Activated T-helper 9 cell treated with anti-CD3 and anti-CD28 coated beads, Interleukin-2, amount 50 U/mL, for 16 hours (primary cell): ENCODE results near the gene FBXO15.

Source experiments
- DNase-seq: peaks from one replicate; pipeline ENCODE4 v3.0.0-alpha.2; 2020; ENCODE audit warnings: low read depth

The FBXO15 gene

DNA sequence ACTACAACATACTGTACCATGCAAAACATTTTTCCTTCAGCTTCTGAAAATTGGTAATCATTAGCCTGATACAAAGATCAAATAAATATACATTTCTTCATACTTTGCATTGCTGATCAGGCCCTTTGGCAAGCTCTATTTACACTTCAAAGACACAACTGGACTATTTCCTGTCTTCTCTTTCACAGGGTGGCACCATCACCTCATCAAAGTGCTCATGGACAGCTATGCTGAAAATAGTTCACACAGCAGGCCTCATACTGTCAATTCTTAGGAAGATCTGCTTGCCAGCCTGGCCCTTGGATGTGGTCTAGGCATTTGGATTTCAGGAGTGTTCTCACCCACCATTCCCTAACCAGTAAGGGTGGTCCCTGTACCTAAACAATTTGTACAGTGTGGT lies 33.9 kb downstream of the FBXO15 start:
- no peak for DNase-seq

DNA sequence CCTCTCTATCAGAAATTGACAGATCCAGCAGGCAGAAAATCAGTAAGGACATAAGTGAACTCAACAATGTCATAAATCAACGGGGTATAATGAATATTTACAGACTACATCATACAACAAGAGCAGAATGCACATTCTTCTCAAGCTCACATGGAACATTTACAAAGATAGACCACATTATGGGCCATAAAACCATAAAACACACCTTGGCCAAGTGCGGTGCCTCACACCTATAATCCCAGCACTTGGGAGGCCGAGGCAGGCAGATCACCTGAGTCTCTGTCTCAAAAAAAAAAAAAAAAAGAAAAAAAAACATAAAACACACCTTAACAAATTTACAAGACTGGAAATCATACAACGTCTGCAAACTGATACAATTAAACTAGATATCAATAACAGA lies 36.7 kb downstream of the FBXO15 start:
- DNase-seq, result no peak

DNA sequence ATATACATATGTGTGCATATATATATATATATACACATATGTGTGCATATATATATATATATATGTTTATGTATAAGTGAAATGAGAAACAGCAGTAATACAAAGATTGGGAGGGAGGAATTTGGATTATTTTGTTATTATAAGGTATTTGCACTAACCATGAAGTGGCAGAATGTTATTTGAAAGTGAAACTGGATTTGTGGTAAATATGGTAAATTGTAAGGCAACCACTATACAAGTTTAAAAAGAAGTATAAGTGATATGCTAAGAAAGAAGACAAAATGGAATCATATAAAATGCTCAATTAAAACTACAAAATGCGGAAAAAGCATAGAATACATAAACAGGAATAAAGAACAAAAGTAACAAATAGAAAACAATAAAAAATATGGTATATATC lies 37.5 kb downstream of the FBXO15 start:
- DNase-seq, result no peak

DNA sequence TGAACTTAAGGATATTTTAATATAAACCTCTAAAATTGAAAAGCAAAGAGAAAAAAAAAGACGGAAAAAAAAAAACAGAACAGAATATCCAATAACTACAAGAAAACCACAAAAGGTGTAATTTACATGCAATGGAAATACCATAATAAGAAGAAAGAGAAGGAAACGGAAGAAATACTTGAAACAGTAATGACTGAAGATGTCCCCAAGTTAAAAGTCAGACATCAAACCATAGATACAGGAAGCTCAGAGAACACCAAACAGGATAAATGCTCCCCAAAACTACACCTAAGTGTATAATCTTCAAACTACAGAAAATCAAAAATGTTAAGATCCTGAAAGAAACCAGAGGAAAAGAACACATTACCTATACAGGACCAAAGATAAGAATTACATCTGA lies 39.2 kb downstream of the FBXO15 start:
- DNase-seq, result no peak

DNA sequence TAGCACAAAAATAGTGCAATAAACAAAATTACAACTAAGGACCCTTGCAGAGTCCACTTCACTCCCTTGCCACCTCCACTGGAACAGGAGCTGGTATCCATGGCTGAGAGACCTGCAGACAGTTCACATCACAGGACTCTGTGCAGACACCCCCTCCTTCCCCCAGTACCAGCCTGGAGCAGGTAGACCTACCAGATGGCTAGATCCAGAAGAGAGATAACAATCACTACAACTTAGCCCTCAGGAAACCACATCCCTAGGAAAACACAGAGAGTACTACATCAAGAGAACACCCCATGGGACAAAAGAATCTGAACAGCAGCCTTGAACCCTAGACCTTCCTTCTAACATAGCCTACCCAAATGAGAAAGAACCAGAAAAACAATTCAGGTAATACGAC lies 49.8 kb downstream of the FBXO15 start:
- no peak for DNase-seq

DNA sequence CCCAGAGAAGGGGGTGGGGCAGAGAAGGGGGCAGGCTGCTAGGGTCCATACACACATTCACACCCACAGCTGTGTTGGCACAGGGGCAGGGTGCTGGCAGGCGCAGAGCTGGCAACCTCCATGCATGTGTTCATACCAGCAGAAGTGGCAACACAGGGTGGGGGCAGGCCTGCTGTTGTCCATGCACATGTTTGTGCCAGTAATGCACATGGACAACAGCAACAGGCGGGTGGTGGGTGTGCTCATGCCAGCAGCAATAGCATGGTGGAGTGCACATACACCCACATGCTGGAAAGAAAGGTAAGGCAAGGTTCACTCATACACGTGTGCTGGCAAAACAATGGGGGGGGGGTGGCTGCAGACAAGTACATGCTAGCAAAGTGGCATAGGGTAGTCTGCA lies 54.7 kb downstream of the FBXO15 start:
- no peak for DNase-seq

DNA sequence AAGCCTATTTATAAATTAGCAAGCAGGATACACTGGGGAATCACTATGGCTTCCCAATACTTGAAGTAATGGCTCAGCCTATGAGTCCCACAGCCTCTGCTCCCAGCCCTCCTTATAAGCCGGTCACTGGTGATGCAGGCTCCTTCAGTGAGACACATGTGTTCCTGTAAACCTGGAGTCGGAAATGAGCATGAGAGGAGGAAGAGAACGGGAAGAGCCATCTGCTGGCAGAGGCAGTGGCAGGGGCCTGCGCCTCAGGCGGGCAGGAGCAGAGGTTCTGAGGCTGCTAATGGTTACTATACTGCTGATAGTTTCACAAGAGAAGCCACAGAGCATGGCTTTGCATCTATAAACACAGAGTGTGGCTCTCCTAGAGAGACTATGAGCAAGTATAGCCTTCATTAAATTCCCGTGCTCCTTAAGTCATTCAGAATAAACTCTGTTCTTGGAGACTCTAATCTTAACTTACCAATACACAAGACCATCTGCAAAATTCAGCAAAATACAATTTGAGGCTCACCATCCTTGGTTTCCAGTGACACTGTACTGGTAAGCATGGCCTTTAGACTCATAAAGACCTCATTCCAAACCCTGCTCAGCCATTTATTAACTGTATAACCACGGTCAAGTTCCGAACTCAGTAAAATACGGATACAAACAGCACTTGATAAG lies 63.3 kb downstream of the FBXO15 start:
- DNase-seq, result no peak

DNA sequence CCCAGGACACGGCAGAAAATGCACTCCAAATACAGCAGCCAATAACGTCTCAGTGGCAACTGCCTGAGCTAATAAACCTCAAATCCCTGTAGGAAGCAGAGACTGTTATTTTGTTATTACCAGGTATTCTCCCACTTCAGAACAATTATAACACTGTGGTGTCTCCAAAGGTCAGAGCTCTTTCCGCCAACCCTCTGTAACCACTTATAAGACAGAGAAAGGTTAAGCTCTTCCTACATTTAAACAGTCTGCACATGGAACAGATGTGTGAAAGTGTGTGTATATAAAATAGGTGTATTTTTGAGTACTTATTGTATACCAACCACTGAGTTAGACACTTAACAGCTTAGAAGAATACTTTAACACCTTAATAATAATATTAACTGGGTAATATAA lies 64.1 kb downstream of the FBXO15 start:
- DNase-seq, result no peak

DNA sequence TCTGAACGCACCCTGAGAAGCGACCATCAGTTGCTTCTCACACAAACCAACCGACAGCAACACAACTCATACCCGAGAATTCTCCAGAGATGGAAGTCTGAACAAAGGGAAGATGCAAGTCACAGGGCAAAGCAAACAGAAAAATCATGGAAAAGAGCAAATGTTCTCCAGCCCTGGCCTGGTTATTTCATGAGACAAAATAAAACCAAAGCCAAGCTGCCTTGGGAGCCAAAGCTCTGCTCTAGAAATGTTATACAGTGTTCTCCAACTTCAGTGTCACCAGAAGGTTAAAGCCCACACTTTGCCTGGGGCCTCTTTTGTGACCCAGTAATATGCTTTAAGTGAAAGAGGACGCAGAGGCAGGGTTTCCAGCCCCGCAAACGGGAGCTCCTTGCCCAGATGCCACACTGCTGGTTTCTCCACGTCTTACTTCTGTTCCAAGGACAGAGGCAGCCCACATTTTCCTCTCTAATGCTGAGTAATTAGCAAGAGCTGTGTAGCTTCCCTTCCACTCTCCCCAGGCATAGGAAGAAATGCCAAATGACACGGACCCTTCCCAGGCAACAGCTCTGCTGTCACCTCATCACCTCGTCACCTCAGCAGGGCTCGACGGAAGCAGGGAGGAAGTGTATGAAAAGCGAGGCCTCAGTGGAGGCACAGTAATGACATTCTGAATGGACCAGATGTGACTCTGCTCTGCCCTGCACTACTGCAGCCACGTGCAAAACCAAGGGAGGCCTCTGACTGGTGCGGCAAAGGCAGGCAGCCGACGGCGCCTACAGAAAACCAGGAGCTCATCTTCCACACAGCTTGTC lies 64.7 kb downstream of the FBXO15 start:
- no peak for DNase-seq

DNA sequence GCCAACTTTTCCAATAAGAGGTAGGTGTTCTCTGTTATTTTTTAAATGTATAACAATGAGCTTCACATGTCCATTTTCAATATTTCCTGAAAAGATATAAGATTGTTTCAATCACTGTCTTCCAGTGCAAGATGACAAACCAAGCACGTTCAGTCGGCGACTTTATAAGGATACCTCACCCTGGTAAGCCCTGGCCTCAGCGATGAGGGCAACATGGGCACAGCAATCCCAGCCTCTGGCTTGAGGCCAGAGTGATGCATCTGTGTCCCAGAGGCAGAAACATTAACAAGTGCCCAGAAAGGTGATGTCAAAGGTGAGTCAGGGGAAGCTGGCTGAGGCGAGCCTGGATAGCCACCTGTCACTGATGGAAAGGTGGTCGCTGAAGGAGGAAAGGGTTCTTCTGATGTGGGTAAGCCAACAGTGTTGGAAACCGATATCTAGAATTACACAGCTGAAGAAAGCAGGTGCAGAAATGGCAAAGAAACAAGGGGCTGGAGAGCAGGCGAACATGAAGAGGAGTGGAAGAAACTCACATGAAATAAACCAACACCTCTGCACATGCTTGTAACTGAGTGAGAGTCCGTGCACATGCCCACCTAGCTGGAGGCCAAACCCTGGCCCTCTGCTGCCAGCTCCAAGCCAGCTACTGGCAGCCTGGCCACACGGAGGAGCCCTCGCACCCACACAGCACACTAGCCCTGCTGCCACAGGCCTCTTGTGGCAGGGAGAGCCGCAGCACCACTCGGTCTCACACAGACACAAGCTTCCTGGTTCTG lies 65.5 kb downstream of the FBXO15 start:
- peak; percentile 29 for DNase-seq

DNA sequence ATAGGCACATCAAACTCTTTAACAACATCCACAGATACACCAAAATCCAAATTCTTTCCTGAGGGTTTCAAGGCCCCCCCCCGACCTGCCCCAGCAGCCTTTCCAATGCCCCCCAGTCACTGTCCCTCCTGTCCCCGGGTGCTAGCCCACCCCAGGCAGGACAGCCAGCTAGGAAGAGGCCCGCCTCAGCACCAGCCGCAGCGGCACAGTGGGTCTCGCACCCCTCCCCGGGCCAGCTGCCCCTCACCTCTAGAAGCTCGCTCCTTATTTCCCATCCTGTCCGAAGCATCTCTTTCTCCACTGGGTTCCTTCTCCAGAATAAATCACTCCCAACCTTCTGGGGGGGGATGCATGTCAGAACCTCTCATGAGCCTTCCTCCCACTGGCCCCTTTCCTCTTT lies 69.4 kb downstream of the FBXO15 start:
- DNase-seq, result no peak

DNA sequence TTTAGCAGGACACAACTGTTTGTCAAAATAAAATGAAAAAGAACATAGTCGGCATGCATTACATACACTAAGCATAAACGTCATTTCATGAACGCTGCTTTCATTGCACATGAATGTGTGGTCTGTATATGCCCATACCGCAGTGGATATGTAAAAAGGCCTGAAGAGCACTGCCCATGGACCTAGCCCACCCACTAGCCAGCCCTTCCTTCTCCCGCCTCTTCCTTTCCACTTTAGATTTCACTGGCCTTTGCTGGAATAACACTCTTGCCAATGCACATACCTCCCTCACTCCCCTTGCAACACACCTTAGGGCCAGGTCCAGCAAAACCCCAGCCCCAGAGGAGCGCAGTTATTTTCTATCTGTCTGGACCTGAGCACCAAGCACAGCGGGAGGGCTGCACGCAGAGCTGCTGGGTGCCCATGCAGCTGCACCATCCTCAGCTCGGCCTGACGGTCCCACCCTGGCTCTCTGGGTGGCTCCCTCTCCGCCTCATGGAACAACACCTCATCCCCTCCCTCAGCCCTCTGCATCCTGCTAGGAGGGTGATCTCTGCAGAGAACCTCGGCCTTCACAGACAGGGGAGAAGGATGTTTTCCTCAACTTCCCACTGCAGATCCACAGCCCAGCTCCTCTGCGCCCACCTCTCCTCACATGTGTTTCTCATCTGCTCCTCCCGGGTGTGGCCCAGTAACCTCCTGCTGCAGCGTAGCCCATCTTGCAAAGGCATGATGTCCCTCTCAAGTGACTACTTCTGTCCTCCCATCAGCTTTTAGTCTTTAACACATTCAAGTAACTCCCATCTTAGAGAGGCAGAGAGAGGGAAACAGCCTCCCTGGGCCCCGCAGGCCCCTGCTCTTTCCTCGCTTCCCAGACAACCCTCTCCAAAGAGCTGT lies 72.7 kb downstream of the FBXO15 start:
- no peak for DNase-seq

DNA sequence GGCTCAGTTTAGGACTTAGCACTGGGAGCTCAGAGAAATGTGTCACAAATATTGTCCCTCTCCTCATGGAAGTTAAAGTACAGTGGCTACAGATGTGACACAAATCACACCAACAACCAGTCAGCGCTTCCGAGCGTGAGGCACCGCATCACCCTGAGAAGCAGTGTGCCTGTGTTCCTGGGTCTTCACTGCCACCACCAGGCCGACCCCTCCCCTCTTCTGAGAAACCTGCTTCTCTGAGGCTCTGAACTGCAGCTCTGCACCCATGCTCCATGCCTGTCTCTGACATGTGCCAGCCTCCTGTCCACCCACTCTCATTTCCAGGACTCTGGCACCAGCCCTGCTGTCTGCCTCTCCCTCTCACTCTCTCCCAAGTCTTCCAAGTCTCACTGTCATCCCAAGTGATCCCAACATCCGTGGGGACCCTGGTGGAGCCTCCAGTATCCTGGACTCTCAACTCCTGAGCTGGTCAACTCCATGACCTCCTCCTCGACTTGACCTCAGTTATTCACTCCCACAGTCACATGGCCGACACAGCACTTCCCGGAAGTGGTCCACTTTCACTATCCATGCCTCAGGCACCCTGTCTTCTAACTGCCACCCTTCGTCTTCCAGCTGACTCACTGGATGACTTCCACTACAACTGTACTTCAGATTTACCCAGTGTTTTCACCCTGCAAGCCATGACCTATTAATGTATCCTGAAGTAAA lies 73.5 kb downstream of the FBXO15 start:
- DNase-seq, result no peak

DNA sequence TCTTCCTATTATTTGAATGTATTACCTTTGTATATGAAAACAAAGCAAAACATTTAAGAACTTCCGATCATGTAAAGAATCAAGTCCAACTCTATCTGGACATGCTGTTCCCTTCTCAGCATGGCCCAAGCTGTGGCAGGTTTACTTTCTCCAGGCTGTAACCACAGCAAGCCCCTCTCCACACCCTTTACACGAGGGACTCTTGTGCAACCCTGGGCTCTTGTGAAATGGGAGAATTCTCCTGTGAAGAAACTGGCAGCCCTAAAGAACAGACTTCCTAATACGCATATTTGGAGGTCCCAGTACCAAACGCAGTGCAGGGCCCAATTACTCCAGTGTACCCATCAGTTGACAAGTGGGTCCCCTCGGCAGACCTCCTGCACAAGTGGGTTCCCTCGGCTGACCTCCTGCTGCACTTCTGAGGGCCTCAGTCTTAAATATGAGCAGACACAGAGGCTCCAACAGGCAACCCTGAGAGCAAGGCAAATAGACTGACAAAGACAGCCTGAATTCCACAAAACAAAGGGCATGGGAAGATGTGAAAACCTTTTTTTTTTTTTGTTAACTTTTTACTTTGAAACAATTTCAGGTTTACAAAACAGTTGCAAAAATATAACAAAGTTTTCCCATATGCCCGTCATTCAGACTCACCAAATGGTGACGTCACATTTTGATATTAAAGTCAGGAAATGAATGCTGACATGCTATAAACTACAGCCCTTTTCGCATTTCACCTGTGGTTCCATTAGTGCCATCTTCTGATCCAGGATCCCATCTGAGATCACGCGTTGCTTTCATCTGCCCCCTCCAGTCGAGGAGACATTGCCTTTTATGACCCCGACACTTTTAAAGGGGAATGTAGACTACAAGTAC lies 78.2 kb downstream of the FBXO15 start:
- DNase-seq, result no peak

DNA sequence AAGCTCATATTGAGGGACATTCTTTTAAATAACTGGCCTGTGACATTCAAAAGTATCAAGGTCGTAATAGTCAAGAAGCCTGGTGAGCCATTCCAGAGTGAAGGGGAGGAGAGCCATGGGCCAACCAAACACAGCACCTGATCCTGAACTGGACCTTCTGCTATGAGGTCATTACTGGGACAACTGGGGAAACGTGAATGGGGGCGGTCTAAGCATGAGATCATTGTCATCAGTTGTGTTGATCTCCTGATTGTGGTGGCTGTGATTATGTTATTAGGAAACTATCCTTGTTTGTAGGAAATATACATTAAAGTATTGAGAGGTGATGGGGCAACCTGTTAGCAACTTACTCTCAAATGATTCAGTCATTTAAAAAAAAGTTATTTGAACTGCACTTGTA lies 79.3 kb downstream of the FBXO15 start:
- DNase-seq, result no peak

DNA sequence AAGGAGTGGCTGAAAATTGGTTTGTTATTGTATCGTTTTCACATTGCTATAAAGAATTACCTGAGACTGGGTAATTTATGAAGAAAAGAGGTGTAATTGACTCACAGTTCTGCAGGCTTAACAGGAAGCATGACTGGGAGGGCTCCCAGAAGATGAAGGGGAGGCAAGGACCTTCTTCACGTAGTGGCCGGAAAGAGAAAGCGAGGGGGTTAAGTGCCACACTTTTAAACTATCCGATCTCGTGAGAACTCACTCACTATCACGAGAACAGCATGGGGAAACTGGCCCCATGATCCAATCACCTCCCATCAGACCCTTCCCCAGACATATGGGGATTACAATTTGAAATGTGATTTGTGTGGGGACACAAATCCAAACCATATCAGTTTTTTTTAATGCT lies 81.6 kb downstream of the FBXO15 start:
- DNase-seq, result no peak

DNA sequence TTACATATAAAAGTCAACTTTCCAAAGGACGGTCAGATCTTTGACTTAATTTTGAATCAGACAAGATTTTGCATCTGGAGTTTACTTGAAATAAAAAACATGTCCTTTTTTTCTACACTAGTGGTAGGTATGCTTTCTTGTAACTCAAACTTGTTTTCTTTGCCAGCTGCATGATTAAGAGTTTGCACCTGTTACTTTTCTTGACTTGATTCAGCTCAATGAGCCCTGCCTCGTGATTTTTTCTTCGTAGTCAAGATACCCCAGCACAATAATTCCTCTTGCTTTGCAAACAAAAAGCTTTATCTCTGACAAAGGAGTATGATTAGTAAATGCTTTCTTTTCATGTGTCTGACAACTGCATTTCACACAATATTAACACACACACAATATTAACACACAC lies 82.3 kb downstream of the FBXO15 start:
- no peak for DNase-seq

DNA sequence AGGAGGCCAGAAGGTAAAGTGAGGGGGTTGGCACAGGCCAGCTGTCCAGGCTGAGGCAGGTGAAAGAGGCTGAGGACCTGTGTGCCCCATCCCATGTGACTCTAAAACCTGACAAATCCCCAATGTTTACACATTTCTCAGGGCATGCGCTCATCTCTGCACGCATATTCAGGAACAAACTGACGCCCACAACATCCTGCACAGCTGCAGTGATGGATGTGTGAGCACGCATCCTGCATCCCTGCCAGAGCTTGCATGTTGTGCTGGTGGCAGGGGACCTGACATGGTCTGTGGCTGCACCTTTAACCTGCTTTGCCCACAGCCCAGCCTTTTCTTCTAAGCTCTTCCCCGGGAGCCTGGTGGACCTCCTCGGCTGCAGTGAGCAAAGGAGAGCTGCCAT lies 83.1 kb downstream of the FBXO15 start:
- no peak for DNase-seq

DNA sequence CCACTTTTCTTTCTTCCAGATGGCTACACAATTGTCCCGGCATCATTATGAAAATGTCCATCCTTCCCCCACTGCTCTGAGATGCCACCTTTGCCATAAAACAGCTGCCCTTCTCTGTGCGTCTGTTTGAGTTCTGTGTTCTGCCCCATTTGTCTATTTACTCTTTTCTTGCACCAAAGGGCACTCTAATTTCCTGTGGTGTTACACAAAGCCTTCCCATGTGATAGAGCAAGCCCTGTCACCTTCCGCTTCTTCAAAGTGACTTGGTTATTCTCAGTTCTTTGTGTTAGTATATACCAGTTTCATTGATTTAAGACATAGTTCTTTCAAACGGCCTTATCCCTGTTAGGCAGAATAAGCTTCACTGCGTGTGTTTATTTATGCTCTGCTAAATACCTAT lies 84.1 kb downstream of the FBXO15 start:
- DNase-seq, result no peak

DNA sequence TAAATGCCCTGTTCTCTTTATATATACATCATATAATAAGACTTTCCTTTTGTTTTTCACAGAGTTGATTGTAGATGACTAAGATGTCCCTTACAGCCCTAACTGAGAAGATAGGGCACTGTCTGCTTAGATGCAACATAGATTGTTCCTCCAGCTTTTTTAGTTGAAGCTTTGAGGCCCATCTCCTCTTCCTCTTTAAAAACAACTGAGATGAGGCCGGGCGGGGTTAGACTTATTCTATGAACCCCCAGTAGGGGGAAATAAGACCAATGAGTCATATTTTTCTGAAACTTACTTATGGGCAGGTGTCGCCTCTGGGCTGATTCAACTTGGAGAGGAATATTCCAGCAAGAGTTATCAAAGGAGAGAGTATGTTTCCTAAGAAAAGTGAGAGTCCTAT lies 84.6 kb downstream of the FBXO15 start:
- DNase-seq, result no peak
